Measurements from ENCODE around the gene DYNC1H1.

The DYNC1H1 gene

GRCh38 chr14:101944451-101944850 is 19.9 kb upstream of the DYNC1H1 start:
- no peak for DNase-seq (ENCODE audit: low read depth in 2 of 2)

- no peak for DNase-seq (ENCODE audit: low read depth in 2 of 2)
These were observed 19.2 kb upstream of the DYNC1H1 start for GRCh38 chr14:101945171-101945570.

- no peak for DNase-seq (ENCODE audit: low read depth in 2 of 2)
These were observed 16.8 kb upstream of the DYNC1H1 start for GRCh38 chr14:101947577-101947903.

GRCh38 chr14:101947904-101948665 is 16.3 kb upstream of the DYNC1H1 start:
- DNase-seq (ENCODE audit: low read depth in 2 of 2): peak; percentile 100

GRCh38 chr14:101948666-101949216 is 15.6 kb upstream of the DYNC1H1 start:
- DNase-seq (ENCODE audit: low read depth in 2 of 2): no peak

GRCh38 chr14:101950100-101950499 is 14.3 kb upstream of the DYNC1H1 start:
- no peak for DNase-seq (ENCODE audit: low read depth in 2 of 2)

GRCh38 chr14:101950516-101951215 is 13.7 kb upstream of the DYNC1H1 start:
- no peak for DNase-seq (ENCODE audit: low read depth in 2 of 2)

- DNase-seq (ENCODE audit: low read depth in 2 of 2): no peak
These were observed 11.2 kb upstream of the DYNC1H1 start for GRCh38 chr14:101953151-101953550.

- no peak for DNase-seq (ENCODE audit: low read depth in 2 of 2)
These were observed 9.9 kb upstream of the DYNC1H1 start for GRCh38 chr14:101954501-101954900.

GRCh38 chr14:101955695-101956161 is 8.6 kb upstream of the DYNC1H1 start:
- no peak for DNase-seq (ENCODE audit: low read depth in 2 of 2)

- no peak for DNase-seq (ENCODE audit: low read depth in 2 of 2)
These were observed 8.0 kb upstream of the DYNC1H1 start for GRCh38 chr14:101956179-101956885.

- DNase-seq (ENCODE audit: low read depth in 2 of 2): no peak
These were observed 6.8 kb upstream of the DYNC1H1 start for GRCh38 chr14:101957406-101958234.

- DNase-seq (ENCODE audit: low read depth in 2 of 2): no peak
These were observed 5.8 kb upstream of the DYNC1H1 start for GRCh38 chr14:101958418-101959180.

GRCh38 chr14:101959277-101959676 is 5.1 kb upstream of the DYNC1H1 start:
- DNase-seq (ENCODE audit: low read depth in 2 of 2): no peak

- DNase-seq (ENCODE audit: low read depth in 2 of 2): no peak
These were observed 4.1 kb upstream of the DYNC1H1 start for GRCh38 chr14:101960225-101960624.

- DNase-seq (ENCODE audit: low read depth in 2 of 2): peak; percentile 39 to 55
These were observed 3.2 kb upstream of the DYNC1H1 start for GRCh38 chr14:101961011-101961721.

- no peak for DNase-seq (ENCODE audit: low read depth in 2 of 2)
These were observed 2.4 kb upstream of the DYNC1H1 start for GRCh38 chr14:101961746-101962502.

GRCh38 chr14:101962503-101962874 is 1.9 kb upstream of the DYNC1H1 start:
- DNase-seq (ENCODE audit: low read depth in 2 of 2): no peak

GRCh38 chr14:101963052-101963451 is 1.3 kb upstream of the DYNC1H1 start:
- DNase-seq (ENCODE audit: low read depth in 2 of 2): no peak

Measured in stimulated activated CD8-positive, alpha-beta memory T cell treated with anti-CD3 and anti-CD28 coated beads, Interleukin-15, amount 100 ng/mL, for 4 hours (primary cell).